ENCODE measurements around the gene HDAC4.

DNA sequence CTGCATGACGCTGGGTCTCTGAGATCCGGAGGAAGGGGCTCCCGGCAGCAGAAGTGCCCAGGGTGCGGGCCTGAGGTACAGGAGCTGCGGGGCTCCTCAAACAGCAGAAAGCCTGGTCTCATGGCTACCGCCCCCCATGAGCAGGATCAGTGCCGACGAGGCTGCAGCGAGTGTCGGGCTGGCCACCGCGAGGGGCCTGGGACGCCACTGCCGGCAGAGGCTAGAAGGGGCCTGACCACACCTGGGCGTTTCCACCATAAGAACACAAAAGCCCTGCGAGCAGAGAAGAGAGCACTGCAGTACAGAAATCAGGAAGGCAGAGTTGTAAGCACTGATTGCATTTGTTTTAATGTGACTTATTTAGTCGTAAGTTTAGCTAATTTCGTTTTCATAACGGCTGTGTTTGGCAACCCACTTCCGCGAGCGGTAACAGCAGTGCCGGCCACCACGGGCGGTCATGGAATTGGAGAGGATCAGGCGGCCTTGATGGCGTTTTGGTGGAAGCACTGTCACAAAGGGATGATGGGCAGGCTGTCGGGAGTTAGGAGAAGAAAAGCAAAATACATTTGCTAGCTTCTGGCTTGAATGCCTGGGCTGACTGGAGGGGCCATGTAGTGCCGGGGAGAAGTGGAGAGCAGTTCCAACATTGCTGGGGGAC lies 117.4 kb downstream of the HDAC4 start:
- TF ChIP-seq, protein P1, sequence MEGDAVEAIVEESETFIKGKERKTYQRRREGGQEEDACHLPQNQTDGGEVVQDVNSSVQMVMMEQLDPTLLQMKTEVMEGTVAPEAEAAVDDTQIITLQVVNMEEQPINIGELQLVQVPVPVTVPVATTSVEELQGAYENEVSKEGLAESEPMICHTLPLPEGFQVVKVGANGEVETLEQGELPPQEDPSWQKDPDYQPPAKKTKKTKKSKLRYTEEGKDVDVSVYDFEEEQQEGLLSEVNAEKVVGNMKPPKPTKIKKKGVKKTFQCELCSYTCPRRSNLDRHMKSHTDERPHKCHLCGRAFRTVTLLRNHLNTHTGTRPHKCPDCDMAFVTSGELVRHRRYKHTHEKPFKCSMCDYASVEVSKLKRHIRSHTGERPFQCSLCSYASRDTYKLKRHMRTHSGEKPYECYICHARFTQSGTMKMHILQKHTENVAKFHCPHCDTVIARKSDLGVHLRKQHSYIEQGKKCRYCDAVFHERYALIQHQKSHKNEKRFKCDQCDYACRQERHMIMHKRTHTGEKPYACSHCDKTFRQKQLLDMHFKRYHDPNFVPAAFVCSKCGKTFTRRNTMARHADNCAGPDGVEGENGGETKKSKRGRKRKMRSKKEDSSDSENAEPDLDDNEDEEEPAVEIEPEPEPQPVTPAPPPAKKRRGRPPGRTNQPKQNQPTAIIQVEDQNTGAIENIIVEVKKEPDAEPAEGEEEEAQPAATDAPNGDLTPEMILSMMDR (IDR thresholded peaks at IDR 0.05; ENCODE audit: insufficient read depth, low read length, poor library complexity, severe bottlenecking) = no peak
- TF ChIP-seq EZH2phosphoT487 (conservative IDR thresholded peaks at IDR 0.05; ENCODE audit: low read length) = no peak
